HepG2 (cell line): ENCODE measurements around the gene FOCAD. TPM values are rescaled to one million over a fixed set of nuclear protein-coding genes. Genes with fewer than 3 reads are reported as not detected.

Source experiments
- ATAC-seq: fragments of 200-7000 bp; cut with Tn5 transposase; 3 replicates; pipeline ENCODE4 v1.9.1; 2020; ENCODE audit warnings: mild to moderate bottlenecking, moderate library complexity
- BruUV-seq: library from RNA; stranded (reverse); fragments of 400-500 nt; replicated peaks from 2 replicates; lab custom pipeline; 2021; lab: Mats Ljungman, UMichigan
- CTCF ChIA-PET: fragments of 300-600 bp; formaldehyde crosslinking; extraction: SDS; loops from one replicate; lab custom pipeline; 2021; ENCODE audit warnings: low total read pairs, inconsistent platforms, low intra/inter-chr PET ratio; lab: Yijun Ruan, JAX
- POLR2A ChIA-PET: fragments of 350-600 bp; sonication (Branson Sonifier 250); formaldehyde crosslinking; loops from one replicate; lab custom pipeline; 2020; ENCODE audit warnings: antibody characterized with exemption, inconsistent platforms; lab: Yijun Ruan, JAX
- DNase-seq: peaks from one replicate; pipeline ENCODE4 v3.0.0-alpha.2; 2015; ENCODE audit warnings: low spot score
- FAIRE-seq: peaks from 3 replicates; lab custom pipeline; 2011; peaks lifted over from hg19 to GRCh38; lab: Jason Lieb, UNC
- H2AFZ ChIP-seq: one replicate; pipeline ENCODE4 v1.6.1; 2011; ENCODE audit warnings: low read length, inconsistent platforms
- H3K27ac ChIP-seq: fragments of 300-600 bp; 3 replicates; pipeline ENCODE4 v1.8.0; 2011; ENCODE audit warnings: mixed run types, mild to moderate bottlenecking, mixed read lengths, low read length, inconsistent platforms; ENCODE audit not compliant: insufficient read depth; ENCODE audit errors: extremely low read length
- H3K27me3 ChIP-seq, 2 experiments: fragments of 200-600 bp in 1 of 2; 2 replicates in 1 of 2; 3 replicates in 1 of 2; pipeline versions ENCODE4 v1.6.0 to v1.8.0; 2011; ENCODE audit warnings: low read length in 2 of 2, mild to moderate bottlenecking in 2 of 2, moderate library complexity in 2 of 2, inconsistent platforms in 1 of 2; ENCODE audit not compliant: insufficient read depth in 2 of 2, control insufficient read depth in 1 of 2
- H3K36me3 ChIP-seq, 2 experiments: fragments of 200-600 bp in 1 of 2; replicated peaks in 1 of 2; 2 replicates in 1 of 2; 3 replicates in 1 of 2; pipeline versions ENCODE4 v1.5.1 to v1.8.0; 2011; ENCODE audit warnings: low read length in 2 of 2, inconsistent platforms in 1 of 2; ENCODE audit not compliant: insufficient read depth in 2 of 2, control insufficient read depth in 1 of 2
- H3K4me1 ChIP-seq: 2 replicates; pipeline ENCODE4 v1.5.1; 2012; ENCODE audit warnings: low read length, inconsistent platforms; ENCODE audit not compliant: insufficient read depth
- H3K4me2 ChIP-seq: 2 replicates; pipeline ENCODE4 v1.6.0; 2011; ENCODE audit warnings: low read depth, low read length, inconsistent platforms
- H3K4me3 ChIP-seq, 3 experiments: fragments of 200-600 bp in 1 of 3; sonication (generic), shearing (Covaris generic) in 1 of 3; replicated peaks in 1 of 3; 2 replicates each; pipeline ENCODE4 v1.5.1; 2011 to 2016; ENCODE audit warnings: low read length in 3 of 3, inconsistent platforms in 2 of 3, low read depth in 2 of 3, mild to moderate bottlenecking in 2 of 3, control low read depth in 1 of 3, mixed read lengths in 1 of 3; ENCODE audit not compliant: insufficient read depth in 1 of 3
- H3K79me2 ChIP-seq: one replicate; pipeline ENCODE4 v1.6.1; 2011; ENCODE audit warnings: low read length, inconsistent platforms; ENCODE audit not compliant: insufficient read depth
- H3K9ac ChIP-seq: 2 replicates; pipeline ENCODE4 v1.6.0; 2011; ENCODE audit warnings: mild to moderate bottlenecking, low read depth, low read length, inconsistent platforms; ENCODE audit not compliant: insufficient read depth
- H3K9me3 ChIP-seq: 2 replicates; pipeline ENCODE4 v1.5.1; 2012; ENCODE audit warnings: mild to moderate bottlenecking, low read length
- H4K20me1 ChIP-seq: 2 replicates; pipeline ENCODE4 v1.6.0; 2011; ENCODE audit warnings: inconsistent platforms, mild to moderate bottlenecking, low read length, moderate library complexity; ENCODE audit not compliant: insufficient read depth
- HNRNPH1 ChIP-seq: fragments of 200-400 bp; formaldehyde crosslinking; optimal IDR thresholded peaks from 2 replicates; pipeline ENCODE3; 2017; ENCODE audit warnings: mild to moderate bottlenecking, low read depth, low read length
- ZMYM4 ChIP-seq: sonication (generic); formaldehyde crosslinking; IDR thresholded peaks from 2 replicates; pipeline ENCODE4 v1.8.1; 2023; ENCODE audit warnings: mild to moderate bottlenecking, missing genetic modification reagents
- ZNF274 ChIP-seq: sonication (generic); formaldehyde crosslinking; IDR thresholded peaks from 2 replicates; pipeline ENCODE4 v1.5.1; 2020; ENCODE audit warnings: mild to moderate bottlenecking, missing genetic modification reagents
- WGBS: methylation state at CpG from one replicate; pipeline ENCODE4 v1.1.6; 2017; ENCODE audit warnings: low lambda C conversion rate; 5-methylcytosine and 5-hydroxymethylcytosine counted together
- in situ Hi-C: cut with HindIII; loops from 2 replicates; pipeline ENCODE4 v1.10.0; 2017; ENCODE audit warnings: low pct_unique_long_range_greater_than_20kb; ENCODE audit not compliant: extremely low pct_ligation_motif_present
- intact Hi-C: fragments of 100-400 bp; cut with micrococcal nuclease; formaldehyde crosslinking; loops from one replicate; pipeline ENCODE4 v1.10.0; 2022; ENCODE audit not compliant: unreplicated experiment
- polyA plus RNA-seq, 8 experiments: library from polyadenylated mRNA; depleted of rRNA in 3 of 8; stranded (reverse) in 7 of 8; unstranded in 1 of 8; fragments of >200 nt; fragmentation: Illumina TruSeq in 4 of 8; extraction: Trizol in 4 of 8; gene quantifications; 2 replicates each; pipeline versions ENCODE4 v1.2.1 to v1.2.3, GENCODE V29; 2011 to 2016; ENCODE audit warnings: low read depth in 4 of 8, missing spikeins in 1 of 8, mixed read lengths in 1 of 8; ENCODE audit not compliant: insufficient read depth in 1 of 8
- total RNA-seq, 5 experiments: library from RNA; depleted of rRNA; stranded (reverse); fragments of >200 nt; fragmentation: Illumina TruSeq; extraction: Trizol; gene quantifications; 2 replicates each; pipeline ENCODE4 v1.2.3, GENCODE V29; 2016; ENCODE audit warnings: low read depth in 1 of 5
- TF ChIP-seq, protein P1 (sequence below): sonication (generic); formaldehyde crosslinking; IDR thresholded peaks from 2 replicates; pipeline ENCODE4 v1.4.0; 2020; ENCODE audit warnings: missing genetic modification reagents, mild to moderate bottlenecking, borderline replicate concordance

Gene FOCAD
- total and polyA plus RNA-seq, 2 of the 13 experiments (the other 11 are each of a cell fraction or from before 2014, with no cell fraction given): 18.0 to 31.1 TPM

GRCh38 chr9:20832775-20833174 lies 148.7 kb downstream of the FOCAD start:
- DNase-seq: no peak

More at GRCh38 chr9:20832775-20833174, 148.7 kb downstream of the FOCAD start:
- Histone ChIP-seq H3K27ac (no peak overlapping the region), H3K79me2 (no peaks in the 10 kb centered on the region), H2AFZ (no peak overlapping the region), H3K36me3 (0 out of 5 replicates have a peak, but pooled peaks cover 0 to 3% of the 10 kb centered on the region in 2 experiments), H3K9me3 (no peaks in the 10 kb centered on the region), H3K4me2 (no peak overlapping the region), H3K4me3 (no peak overlapping the region), H3K27me3 (no peaks in the 10 kb centered on the region), H4K20me1 (no peaks in the 10 kb centered on the region), H3K4me1 (peaks cover 18% of the 10 kb centered on the region), H3K9ac (no peak overlapping the region)
- intact Hi-C loops (no loop called here), in situ Hi-C loops (no loop called here)
- WGBS: 82% methylated on average over 2 of the region's 2 CpGs
- FAIRE-seq: no peak
- CTCF ChIA-PET: no interaction called here
- POLR2A ChIA-PET: no interaction called here
- BruUV-seq: no TSS peak
- TF ChIP-seq, protein P1, sequence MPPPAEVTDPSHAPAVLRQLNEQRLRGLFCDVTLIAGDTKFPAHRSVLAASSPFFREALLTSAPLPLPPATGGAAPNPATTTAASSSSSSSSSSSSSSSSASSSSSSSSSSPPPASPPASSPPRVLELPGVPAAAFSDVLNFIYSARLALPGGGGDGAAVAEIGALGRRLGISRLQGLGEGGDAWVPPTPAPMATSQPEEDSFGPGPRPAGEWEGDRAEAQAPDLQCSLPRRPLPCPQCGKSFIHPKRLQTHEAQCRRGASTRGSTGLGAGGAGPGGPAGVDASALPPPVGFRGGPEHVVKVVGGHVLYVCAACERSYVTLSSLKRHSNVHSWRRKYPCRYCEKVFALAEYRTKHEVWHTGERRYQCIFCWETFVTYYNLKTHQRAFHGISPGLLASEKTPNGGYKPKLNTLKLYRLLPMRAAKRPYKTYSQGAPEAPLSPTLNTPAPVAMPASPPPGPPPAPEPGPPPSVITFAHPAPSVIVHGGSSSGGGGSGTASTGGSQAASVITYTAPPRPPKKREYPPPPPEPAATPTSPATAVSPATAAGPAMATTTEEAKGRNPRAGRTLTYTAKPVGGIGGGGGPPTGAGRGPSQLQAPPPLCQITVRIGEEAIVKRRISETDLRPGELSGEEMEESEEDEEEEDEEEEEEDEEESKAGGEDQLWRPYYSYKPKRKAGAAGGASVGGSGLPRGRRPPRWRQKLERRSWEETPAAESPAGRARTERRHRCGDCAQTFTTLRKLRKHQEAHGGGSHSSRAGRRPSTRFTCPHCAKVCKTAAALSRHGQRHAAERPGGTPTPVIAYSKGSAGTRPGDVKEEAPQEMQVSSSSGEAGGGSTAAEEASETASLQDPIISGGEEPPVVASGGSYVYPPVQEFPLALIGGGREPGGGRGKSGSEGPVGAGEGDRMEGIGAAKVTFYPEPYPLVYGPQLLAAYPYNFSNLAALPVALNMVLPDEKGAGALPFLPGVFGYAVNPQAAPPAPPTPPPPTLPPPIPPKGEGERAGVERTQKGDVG (CRISPR knock-in tag): no peak
- TF ChIP-seq ZNF274 (CRISPR knock-in tag): no peak
- TF ChIP-seq HNRNPH1: no peak
- no peak for TF ChIP-seq ZMYM4 (CRISPR knock-in tag)
- ATAC-seq: no peak
